NCI-H2196 (cell line): ENCODE measurements around the gene LTBR.

Experiments
- DNase-seq: peaks from one replicate; lab custom pipeline; 2025; ENCODE audit not compliant: unreplicated experiment; lab: John Stamatoyannopoulos, UW

LTBR gene

GRCh38 chr12:6346235-6346832 lies 37.6 kb upstream of the LTBR start:
- DNase-seq: no peak

- no peak for DNase-seq
These were observed 37.0 kb upstream of the LTBR start for GRCh38 chr12:6346942-6347341.

- DNase-seq: no peak
These were observed 36.3 kb upstream of the LTBR start for GRCh38 chr12:6347367-6348338.

- DNase-seq: no peak
These were observed 32.3 kb upstream of the LTBR start for GRCh38 chr12:6351622-6352021.

- DNase-seq: no peak
These were observed 31.5 kb upstream of the LTBR start for GRCh38 chr12:6352193-6353173.

GRCh38 chr12:6354495-6355393 lies 29.2 kb upstream of the LTBR start:
- no peak for DNase-seq

GRCh38 chr12:6355491-6356373 lies 28.2 kb upstream of the LTBR start:
- DNase-seq: no peak

GRCh38 chr12:6356374-6356820 lies 27.6 kb upstream of the LTBR start:
- no peak for DNase-seq

- no peak for DNase-seq
These were observed 25.1 kb upstream of the LTBR start for GRCh38 chr12:6358881-6359280.

- DNase-seq: no peak
These were observed 23.8 kb upstream of the LTBR start for GRCh38 chr12:6360080-6360571.

- no peak for DNase-seq
These were observed 23.1 kb upstream of the LTBR start for GRCh38 chr12:6360578-6361490.

GRCh38 chr12:6361834-6362233 lies 22.1 kb upstream of the LTBR start:
- no peak for DNase-seq

GRCh38 chr12:6362403-6362802 lies 21.6 kb upstream of the LTBR start:
- DNase-seq: no peak

GRCh38 chr12:6363010-6363329 lies 21.0 kb upstream of the LTBR start:
- no peak for DNase-seq

GRCh38 chr12:6363330-6364043 lies 20.5 kb upstream of the LTBR start:
- DNase-seq: no peak

GRCh38 chr12:6364044-6364374 lies 20.0 kb upstream of the LTBR start:
- no peak for DNase-seq
